ENCODE data around the gene NQO2. TPM values are rescaled to one million over a fixed set of nuclear protein-coding genes. Genes with fewer than 3 reads are reported as not detected.

NQO2 gene, protein sequence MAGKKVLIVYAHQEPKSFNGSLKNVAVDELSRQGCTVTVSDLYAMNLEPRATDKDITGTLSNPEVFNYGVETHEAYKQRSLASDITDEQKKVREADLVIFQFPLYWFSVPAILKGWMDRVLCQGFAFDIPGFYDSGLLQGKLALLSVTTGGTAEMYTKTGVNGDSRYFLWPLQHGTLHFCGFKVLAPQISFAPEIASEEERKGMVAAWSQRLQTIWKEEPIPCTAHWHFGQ
- total RNA-seq = 6.6 and 7.2 TPM in 2 replicates

DNA sequence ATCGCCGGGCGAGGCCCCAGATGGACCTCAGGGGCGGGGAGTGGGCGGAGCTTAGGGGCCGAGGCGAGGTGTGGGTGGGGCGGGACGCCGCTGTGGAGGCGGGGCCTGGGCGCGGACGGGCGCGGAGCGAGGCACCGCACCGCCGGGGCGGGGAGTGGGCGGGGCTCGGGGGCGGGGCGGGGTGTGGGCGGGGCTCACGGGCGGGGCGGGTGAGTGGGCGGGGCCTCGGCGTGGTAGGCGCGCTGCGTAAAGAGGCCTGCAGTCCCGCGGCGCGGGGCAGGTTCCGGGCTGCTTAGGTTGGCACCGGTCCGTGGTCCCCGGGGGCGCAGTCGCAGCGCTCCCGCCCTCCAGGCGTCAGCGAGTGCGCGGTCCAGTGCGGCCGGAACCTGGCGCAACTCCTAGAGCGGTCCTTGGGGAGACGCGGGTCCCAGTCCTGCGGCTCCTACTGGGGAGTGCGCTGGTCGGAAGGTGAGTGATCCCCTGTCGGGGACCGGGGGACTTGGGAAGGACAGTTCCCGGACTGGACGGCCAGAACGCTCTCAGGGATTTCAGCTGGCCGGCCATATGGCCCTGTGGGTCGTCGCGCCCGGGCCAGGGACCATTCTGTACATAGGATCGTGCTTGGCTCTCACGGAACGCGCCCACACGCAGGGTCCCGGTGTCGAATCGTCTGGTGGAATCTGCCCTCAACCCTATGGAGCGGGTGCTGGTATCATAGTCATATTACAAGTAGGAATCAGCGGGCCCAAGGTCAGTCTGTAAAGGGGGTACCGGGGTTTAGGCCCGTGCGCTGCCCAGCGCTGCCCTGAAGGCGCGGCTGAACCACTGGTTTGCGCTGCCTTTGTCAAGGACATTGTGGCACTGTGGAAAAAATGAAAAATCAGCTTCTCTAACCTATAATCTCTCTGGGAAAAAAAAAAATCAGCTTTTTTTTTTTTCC, at the start of gene NQO2:
TSS of gene NQO2 (plus strand) at position 277 of the 940 bp plus-strand sequence. CDS start 6,659 bp downstream, outside the sequence.

DNA sequence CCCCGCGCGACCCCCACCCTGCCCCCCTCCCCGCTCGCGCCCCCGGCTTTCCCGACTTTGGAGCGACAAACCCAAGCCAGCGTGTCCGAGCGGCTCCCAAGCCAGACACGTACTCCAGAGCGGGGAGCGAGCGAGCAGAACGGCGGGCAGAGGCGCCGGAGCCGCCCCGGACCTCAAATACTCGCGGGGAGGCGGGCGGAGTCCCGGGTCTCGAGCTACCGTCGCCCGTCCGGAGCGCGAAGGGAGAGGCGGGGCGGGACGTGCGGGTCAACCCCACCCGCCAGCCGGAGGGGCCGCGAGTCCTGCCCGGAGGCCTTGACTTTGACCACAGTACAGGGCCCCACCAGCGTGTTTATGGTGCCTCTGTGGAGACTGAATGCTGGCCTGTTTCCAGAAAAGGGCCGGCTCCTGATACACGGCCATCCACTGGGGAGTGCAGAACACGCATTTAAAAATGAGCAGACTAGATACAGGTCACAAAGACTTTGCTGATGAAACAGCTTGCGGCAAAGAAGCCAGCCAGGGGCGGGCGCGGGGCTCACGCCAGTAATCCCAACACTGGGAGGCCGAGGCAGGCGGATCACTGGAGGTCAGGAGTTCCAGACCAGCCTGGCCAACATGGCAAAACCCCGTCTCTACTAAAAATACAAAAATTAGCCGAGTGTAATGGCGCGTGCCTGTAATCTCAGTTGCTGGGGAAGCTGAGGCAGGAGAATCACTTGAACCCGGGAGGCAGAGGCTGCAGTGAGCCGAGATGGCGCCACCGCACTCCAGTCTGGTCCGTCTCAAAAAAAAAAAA, 28.1 kb upstream of the NQO2 start, which contains the start of gene SERPINB6:
TSS of gene SERPINB6 (minus strand) at position 148 of the 799 bp plus-strand sequence. CDS start 12,235 bp downstream, outside the sequence.

DNA sequence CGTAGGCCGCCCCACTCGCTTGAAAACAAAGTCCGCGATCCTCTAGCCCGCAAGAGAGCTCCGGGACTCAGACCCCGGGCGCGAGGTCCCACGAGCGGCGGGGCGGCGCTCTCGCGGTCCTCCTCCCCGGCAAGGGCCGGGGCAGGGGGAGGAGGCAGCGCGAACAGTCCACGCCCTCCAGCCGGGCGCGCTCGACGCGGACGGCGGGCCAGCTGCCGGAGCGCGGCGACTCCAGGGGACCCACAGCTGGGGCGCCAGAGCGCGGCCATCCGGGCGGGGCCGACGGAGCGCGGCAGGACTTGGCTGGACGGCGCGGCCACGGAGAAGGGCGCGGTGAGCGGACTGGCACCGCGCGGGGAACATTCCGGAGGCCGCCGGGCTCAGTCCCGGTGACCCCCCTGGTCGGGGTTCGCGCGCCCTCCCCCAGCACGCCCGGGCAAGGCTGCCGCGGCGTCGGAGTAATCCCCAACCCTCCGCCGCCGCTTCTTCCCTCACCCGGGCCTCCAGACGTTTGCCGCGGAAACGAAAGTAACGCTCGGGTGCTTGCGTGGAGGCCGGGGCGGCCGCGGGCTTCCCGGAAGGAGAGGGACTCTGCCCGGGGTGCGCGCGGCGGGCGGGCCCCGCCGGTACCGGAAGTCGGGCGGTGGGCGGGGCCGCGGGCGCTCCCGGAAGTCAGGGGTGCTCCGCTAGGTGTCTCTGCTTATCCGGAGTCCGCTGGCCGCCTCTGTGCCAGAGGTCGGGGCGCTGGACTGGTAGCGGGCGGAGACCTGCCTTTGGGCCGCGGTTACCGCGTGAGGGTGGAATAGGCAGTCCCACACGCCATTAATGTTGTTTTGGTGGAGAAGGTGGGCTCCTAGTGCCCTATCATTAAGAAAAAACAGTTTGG, 68.9 kb downstream of the NQO2 start, which contains the start of gene RIPK1:
TSS of gene RIPK1 (plus strand) at position 166 of the 886 bp plus-strand sequence. CDS start 8,330 bp downstream, outside the sequence.

Other genes starting within 250 kb of the NQO2 start
- 0.04 TPM in 1 of 2 replicates, not detected in the other for gene MYLK4, start 249.0 kb upstream of the NQO2 start, total RNA-seq
- gene WRNIP1, start 234.5 kb upstream of the NQO2 start, total RNA-seq = 60.7 and 69.3 TPM in 2 replicates
- gene SERPINB1, start 158.0 kb upstream of the NQO2 start, total RNA-seq = 58.7 and 136 TPM in 2 replicates
- gene SERPINB9, start 96.6 kb upstream of the NQO2 start, total RNA-seq = 0.34 and 0.62 TPM in 2 replicates
- gene SERPINB6, start 28.3 kb upstream of the NQO2 start, total RNA-seq = 69.9 and 82.2 TPM in 2 replicates
- gene RIPK1, start 68.6 kb downstream of the NQO2 start, total RNA-seq = 10.5 and 12.2 TPM in 2 replicates
- 18.3 and 23.2 TPM in 2 replicates for gene BPHL, start 118.8 kb downstream of the NQO2 start, total RNA-seq
- 77.9 and 84.6 TPM in 2 replicates for gene TUBB2A, start 157.7 kb downstream of the NQO2 start, total RNA-seq
- 3.0 and 5.9 TPM in 2 replicates for gene TUBB2B, start 227.8 kb downstream of the NQO2 start, total RNA-seq

Measured in hair follicular keratinocyte (primary cell).